ENCODE measurements around the gene SPAG8. TPM values are rescaled to one million over a fixed set of nuclear protein-coding genes. Genes with fewer than 3 reads are reported as not detected.
A peak's percentile ranks its signal among the peaks of the same experiment; 100 is the strongest.

SPAG8 gene
- total and polyA plus RNA-seq, 2 experiments from 2014 or later: 0.97 to 1.2 TPM

DNA sequence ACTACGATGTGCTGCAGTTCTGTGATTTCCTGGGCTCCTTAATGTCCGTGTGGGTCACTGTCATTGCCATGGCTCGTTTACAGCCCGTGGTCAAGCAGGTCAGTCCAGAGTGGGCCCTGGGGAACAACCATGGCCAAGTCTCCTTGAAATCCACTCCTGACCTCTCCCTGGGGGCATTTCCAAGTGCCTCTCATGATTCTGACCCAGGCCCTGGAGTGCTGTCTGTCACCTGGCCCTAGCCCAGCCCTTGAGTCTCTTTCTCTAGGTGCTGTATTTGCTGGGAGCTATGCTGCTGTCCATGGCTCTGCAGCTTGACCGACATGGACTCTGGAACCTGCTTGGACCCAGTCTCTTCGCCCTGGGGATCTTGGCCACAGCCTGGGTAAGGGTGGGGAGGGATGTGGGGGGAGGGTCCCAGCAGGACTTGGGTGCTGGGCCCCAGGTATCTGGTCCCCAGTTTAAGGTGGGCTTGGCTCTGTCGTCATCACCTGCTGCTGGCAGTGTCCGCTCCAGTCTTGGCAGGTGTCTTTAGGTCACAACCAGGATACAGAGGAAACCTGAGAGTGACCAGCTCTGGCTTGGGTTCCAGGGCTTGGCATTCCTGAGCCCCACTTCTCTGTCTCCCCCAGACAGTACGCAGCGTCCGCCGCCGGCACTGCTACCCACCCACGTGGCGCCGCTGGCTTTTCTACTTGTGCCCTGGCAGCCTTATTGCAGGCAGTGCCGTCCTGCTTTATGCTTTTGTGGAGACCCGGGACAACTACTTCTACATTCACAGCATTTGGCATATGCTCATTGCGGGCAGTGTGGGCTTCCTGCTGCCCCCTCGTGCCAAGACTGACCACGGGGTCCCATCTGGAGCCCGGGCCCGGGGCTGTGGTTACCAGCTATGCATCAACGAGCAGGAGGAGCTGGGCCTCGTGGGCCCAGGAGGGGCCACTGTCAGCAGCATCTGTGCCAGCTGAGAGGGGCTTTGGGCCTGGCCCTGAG, 41.1 kb upstream of the SPAG8 start:
- H3K9me3 ChIP-seq (ENCODE audit: low read depth): no peaks in the 10 kb centered on the region
- TF ChIP-seq EZH2phosphoT487 (IDR thresholded peaks at IDR 0.05; ENCODE audit: insufficient read depth, low read depth): no peak
- TF ChIP-seq EZH2 (IDR thresholded peaks at IDR 0.05; ENCODE audit: insufficient read depth, poor library complexity, severe bottlenecking): no peak
- H3K27ac ChIP-seq: no peak overlapping the region
- H3K79me2 ChIP-seq (ENCODE audit: insufficient read depth): no peaks in the 10 kb centered on the region
- H3K27me3 ChIP-seq (replicated peaks; ENCODE audit: insufficient read depth): no peaks in the 10 kb centered on the region
- no peaks in the 10 kb centered on the region for H3K9me2 ChIP-seq (ENCODE audit: insufficient read depth)
- in situ Hi-C loops (cut with MboI): no loop called here
- H3K36me3 ChIP-seq (ENCODE audit: low read depth): no peaks in the 10 kb centered on the region; the same call in 1 of the 2 replicates
- H3K4me3 ChIP-seq: no peak overlapping the region
- DNase-seq: no peak
- H3K9ac ChIP-seq: no peak overlapping the region
- H3K4me2 ChIP-seq (ENCODE audit: unreplicated experiment): no peak overlapping the region
- no peak overlapping the region for H2AFZ ChIP-seq
- H4K20me1 ChIP-seq (ENCODE audit: insufficient read depth): no peaks in the 10 kb centered on the region
- 81 to 82% methylated on average over 24 to 25 of the region's 25 CpGs for WGBS, 2 experiments (ENCODE audit: low coverage in 1 of 2, low lambda C conversion rate in 2 of 2, missing lambda C conversion rate in 2 of 2)
- H3F3A ChIP-seq (ENCODE audit: insufficient read depth): peaks cover 11% of the 10 kb centered on the region
- H3K4me1 ChIP-seq (ENCODE audit: insufficient read depth): peaks cover 6% of the 10 kb centered on the region; the same call in 1 of the 2 replicates

GRCh38 chr9:35852267-35852815, 40.3 kb upstream of the SPAG8 start:
- Histone ChIP-seq H3K4me3 (no peak overlapping the region), H3K4me2 (ENCODE audit: unreplicated experiment) (no peak overlapping the region), H2AFZ (no peak overlapping the region), H3F3A (ENCODE audit: insufficient read depth) (peaks cover 18% of the 10 kb centered on the region), H3K9me3 (ENCODE audit: low read depth) (no peaks in the 10 kb centered on the region), H4K20me1 (ENCODE audit: insufficient read depth) (no peaks in the 10 kb centered on the region), H3K79me2 (ENCODE audit: insufficient read depth) (no peaks in the 10 kb centered on the region), H3K9me2 (ENCODE audit: insufficient read depth) (no peaks in the 10 kb centered on the region), H3K4me1 (ENCODE audit: insufficient read depth) (peaks cover 13% of the 10 kb centered on the region), H3K36me3 (ENCODE audit: low read depth) (no peaks in the 10 kb centered on the region; the same call in 1 of the 2 replicates), H3K27me3 (replicated peaks; ENCODE audit: insufficient read depth) (no peaks in the 10 kb centered on the region), H3K9ac (no peak overlapping the region), H3K27ac (no peak overlapping the region)
- no peak for TF ChIP-seq EZH2phosphoT487 (IDR thresholded peaks at IDR 0.05; ENCODE audit: insufficient read depth, low read depth)
- TF ChIP-seq EZH2 (IDR thresholded peaks at IDR 0.05; ENCODE audit: insufficient read depth, poor library complexity, severe bottlenecking): no peak
- in situ Hi-C loops (cut with MboI): no loop called here
- WGBS, 2 experiments (ENCODE audit: low coverage in 1 of 2, low lambda C conversion rate in 2 of 2, missing lambda C conversion rate in 2 of 2): 83 to 93% methylated on average over 2 of the region's 2 CpGs
- DNase-seq: no peak

DNA sequence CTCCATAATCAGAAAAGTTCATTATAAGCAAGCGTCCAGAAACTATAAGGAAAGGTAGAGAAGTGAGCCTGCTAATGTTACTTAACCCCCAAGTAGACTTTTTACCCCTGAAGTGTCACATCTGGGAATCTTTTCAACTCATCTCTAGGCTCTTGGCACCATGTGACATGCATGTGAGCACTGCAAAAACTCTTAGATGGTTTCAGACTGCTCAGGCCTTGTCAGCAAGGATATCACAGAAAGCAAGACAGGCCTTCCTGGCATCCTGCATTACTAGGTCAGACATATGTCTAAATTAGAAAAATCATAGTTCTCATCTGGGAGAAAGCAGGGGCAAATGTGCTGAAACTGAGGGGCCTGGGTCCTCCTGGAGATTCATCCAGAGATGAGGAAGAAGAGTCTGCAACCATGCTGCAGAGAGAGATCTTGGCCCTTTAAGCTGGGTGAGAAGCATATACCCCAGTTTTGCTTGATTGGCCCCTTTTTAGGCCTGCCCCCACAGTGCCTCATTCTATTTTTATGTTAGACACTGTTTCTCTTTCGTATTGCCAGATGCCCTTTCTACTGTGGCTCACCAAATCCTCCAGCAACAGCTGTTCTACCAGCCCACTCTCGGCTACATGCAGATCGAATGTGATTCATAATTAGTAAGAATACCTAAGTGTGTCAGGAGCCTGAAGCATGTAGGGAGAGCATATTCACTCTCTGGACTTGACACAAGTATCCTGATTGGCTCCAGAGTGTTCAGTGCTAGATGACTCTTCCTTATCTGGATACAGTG, 35.9 kb upstream of the SPAG8 start:
- H3K36me3 ChIP-seq (ENCODE audit: low read depth): no peaks in the 10 kb centered on the region; the same call in 1 of the 2 replicates
- 23 to 25% methylated on average over 4 of the region's 4 CpGs for WGBS, 2 experiments (ENCODE audit: low coverage in 1 of 2, low lambda C conversion rate in 2 of 2, missing lambda C conversion rate in 2 of 2)
- H2AFZ ChIP-seq: no peak overlapping the region
- H3K79me2 ChIP-seq (ENCODE audit: insufficient read depth): no peaks in the 10 kb centered on the region
- H3F3A ChIP-seq (ENCODE audit: insufficient read depth): peaks cover 47% of the 10 kb centered on the region
- peak overlapping the region; percentile 56 for H3K4me2 ChIP-seq (ENCODE audit: unreplicated experiment)
- H3K9me3 ChIP-seq (ENCODE audit: low read depth): no peaks in the 10 kb centered on the region
- peak; percentile 99 for DNase-seq
- no peaks in the 10 kb centered on the region for H4K20me1 ChIP-seq (ENCODE audit: insufficient read depth)
- TF ChIP-seq EZH2phosphoT487 (IDR thresholded peaks at IDR 0.05; ENCODE audit: insufficient read depth, low read depth) (no peak), EZH2 (IDR thresholded peaks at IDR 0.05; ENCODE audit: insufficient read depth, poor library complexity, severe bottlenecking) (no peak)
- H3K9me2 ChIP-seq (ENCODE audit: insufficient read depth): no peaks in the 10 kb centered on the region
- peak overlapping the region; percentile 54 for H3K9ac ChIP-seq
- H3K27ac ChIP-seq: peak overlapping the region; percentile 81
- in situ Hi-C loops (cut with MboI): no loop called here
- no peaks in the 10 kb centered on the region for H3K27me3 ChIP-seq (replicated peaks; ENCODE audit: insufficient read depth)
- H3K4me3 ChIP-seq: 0 out of 2 replicates have a peak overlapping the region, but pooled peaks have one; percentile 12
- peaks cover 35% of the 10 kb centered on the region for H3K4me1 ChIP-seq (ENCODE audit: insufficient read depth)
